ENCODE results near the gene SULT1A2. TPM values are rescaled to one million over a fixed set of nuclear protein-coding genes. Genes with fewer than 3 reads are reported as not detected.

SULT1A2 gene
- total RNA-seq, 1 donor from 2014 or later = 1.1 TPM

- DNase-seq = no peak
- Histone ChIP-seq H3K4me3 (no peak overlapping the region), H3K27me3 (ENCODE audit: low read depth) (no peaks in the 10 kb centered on the region), H3K9me3 (replicated peaks) (no peaks in the 10 kb centered on the region), H3K27ac (replicated peaks) (no peak overlapping the region), H3K36me3 (peaks cover 15% of the 10 kb centered on the region), H3K4me1 (peaks cover 20% of the 10 kb centered on the region)
- intact Hi-C loops (cut with micrococcal nuclease) = loop anchor here (10.0 kb wide), 1 partner anchor 61 kb away; the partner anchor contains the start of genes APOBR and CLN3
- no peak for TF ChIP-seq CTCF (IDR thresholded peaks at IDR 0.05; ENCODE audit: borderline replicate concordance)
Observed at GRCh38 chr16:28555561-28555960, 41.3 kb downstream of the SULT1A2 start.

GRCh38 chr16:28554634-28555423, 42.0 kb downstream of the SULT1A2 start:
- peak overlapping the region; percentile 94 for H3K27ac ChIP-seq (replicated peaks)
- peaks cover 20% of the 10 kb centered on the region for H3K4me1 ChIP-seq
- H3K27me3 ChIP-seq (ENCODE audit: low read depth) = no peaks in the 10 kb centered on the region
- no peaks in the 10 kb centered on the region for H3K9me3 ChIP-seq (replicated peaks)
- intact Hi-C loops (cut with micrococcal nuclease) = loop anchor here (10.0 kb wide), 1 partner anchor 60 kb away; the partner anchor contains the start of genes APOBR and CLN3
- peak overlapping the region; percentile 68 for H3K4me3 ChIP-seq
- DNase-seq = no peak
- peaks cover 15% of the 10 kb centered on the region for H3K36me3 ChIP-seq
- TF ChIP-seq CTCF (IDR thresholded peaks at IDR 0.05; ENCODE audit: borderline replicate concordance) = no peak

- peak within 1 kb of the TSS; percentile 68 for H3K4me3 ChIP-seq
- H3K27me3 ChIP-seq (ENCODE audit: low read depth) = no peaks in the 10 kb centered on the region
- no peaks in the 10 kb centered on the region for H3K9me3 ChIP-seq (replicated peaks)
- peak within 1 kb of the TSS; percentile 94 for H3K27ac ChIP-seq (replicated peaks)
- peak; percentile 92 for DNase-seq
- peaks cover 10% of the 10 kb centered on the region for H3K36me3 ChIP-seq
- intact Hi-C loops (cut with micrococcal nuclease) = loop anchor here (10.0 kb wide), 1 partner anchor 59 kb away; the partner anchor contains the start of genes APOBR and CLN3
- TF ChIP-seq CTCF (IDR thresholded peaks at IDR 0.05; ENCODE audit: borderline replicate concordance) = peak; percentile 45
- H3K4me1 ChIP-seq = peaks cover 20% of the 10 kb centered on the region
Observed at GRCh38 chr16:28553776-28554633, 42.8 kb downstream of the SULT1A2 start, which contains the start of gene SGF29. Gene SGF29, plus strand, starts transcription at chr16:28553920. Its CDS starts 27,150 bp downstream, at chr16:28581070.

GRCh38 chr16:28549301-28549899, 47.5 kb downstream of the SULT1A2 start:
- H3K36me3 ChIP-seq = no peaks in the 10 kb centered on the region
- intact Hi-C loops (cut with micrococcal nuclease) = no loop called here
- H3K27ac ChIP-seq (replicated peaks) = no peak overlapping the region
- peaks cover 8% of the 10 kb centered on the region for H3K4me1 ChIP-seq
- peaks cover 5% of the 10 kb centered on the region for H3K27me3 ChIP-seq (ENCODE audit: low read depth)
- peak; percentile 63 for TF ChIP-seq CTCF (IDR thresholded peaks at IDR 0.05; ENCODE audit: borderline replicate concordance)
- H3K4me3 ChIP-seq = no peak overlapping the region
- no peak for DNase-seq
- no peaks in the 10 kb centered on the region for H3K9me3 ChIP-seq (replicated peaks)

GRCh38 chr16:28548306-28548802, 48.5 kb downstream of the SULT1A2 start:
- TF ChIP-seq CTCF (IDR thresholded peaks at IDR 0.05; ENCODE audit: borderline replicate concordance) = no peak
- H3K27ac ChIP-seq (replicated peaks) = no peak overlapping the region
- no peaks in the 10 kb centered on the region for H3K36me3 ChIP-seq
- intact Hi-C loops (cut with micrococcal nuclease) = no loop called here
- H3K4me3 ChIP-seq = no peak overlapping the region
- peaks cover 4% of the 10 kb centered on the region for H3K4me1 ChIP-seq
- no peak for DNase-seq
- peaks cover 5% of the 10 kb centered on the region for H3K27me3 ChIP-seq (ENCODE audit: low read depth)
- H3K9me3 ChIP-seq (replicated peaks) = no peaks in the 10 kb centered on the region

All from left ventricle myocardium inferior (tissue), 1 donor.